Activated T-helper 1 cell treated with anti-CD3 and anti-CD28 coated beads, Interleukin-12 subunit alpha, Interleukin-12 subunit beta, Interleukin-2, Interleukin-4 antibody, amounts not matched to agents 30 ng/mL and 10 ng/mL and 1 ng/mL, durations not matched to agents 14 hours and 24 hours and 36 hours (primary cell): Measurements from ENCODE around the gene CPED1. TPM values are rescaled to one million over a fixed set of nuclear protein-coding genes. Genes with fewer than 3 reads are reported as not detected.

Experiments
- DNase-seq: peaks from one replicate; pipeline ENCODE4 v3.0.0; 2021; ENCODE audit warnings: low spot score
- H3K27ac Mint-ChIP-seq: one replicate; pipeline ENCODE4 v1.8.0; 2021; ENCODE audit warnings: mild to moderate bottlenecking, mixed read lengths
- H3K27me3 Mint-ChIP-seq: one replicate; pipeline ENCODE4 v1.8.0; 2022; ENCODE audit warnings: mild to moderate bottlenecking, moderate library complexity, mixed read lengths; ENCODE audit not compliant: insufficient read depth
- H3K36me3 Mint-ChIP-seq: one replicate; pipeline ENCODE4 v1.8.0; 2021; ENCODE audit warnings: low read depth, mixed read lengths
- H3K4me1 Mint-ChIP-seq: one replicate; pipeline ENCODE4 v1.8.0; 2021; ENCODE audit warnings: low read depth, mixed read lengths
- H3K4me3 Mint-ChIP-seq: one replicate; pipeline ENCODE4 v1.8.0; 2021; ENCODE audit warnings: mild to moderate bottlenecking, moderate library complexity, mixed read lengths
- H3K9me3 Mint-ChIP-seq: one replicate; pipeline ENCODE4 v1.8.0; 2021; ENCODE audit warnings: mixed read lengths
- intact Hi-C: fragments of 100-400 bp; cut with micrococcal nuclease; formaldehyde crosslinking; loops from one replicate; pipeline ENCODE4 v1.15.1; 2024
- total RNA-seq: library from RNA; stranded (reverse); gene quantifications from 2 replicates; pipeline ENCODE4 v1.2.3, GENCODE V29; 2022

CPED1 gene
- not detected in 2 replicates for total RNA-seq

GRCh38 chr7:120988591-120989256 is at the start of gene CPED1:
Gene CPED1 (plus strand): TSS chr7:120988711. CDS start chr7:120989622, 911 bp downstream.
- Mint-ChIP-seq H3K4me1 (peaks cover 20% of the 10 kb centered on the region), H3K4me3 (peak within 1 kb of the TSS; percentile 81), H3K27ac (no peak within 1 kb of the TSS), H3K9me3 (no peaks in the 10 kb centered on the region), H3K27me3 (peaks cover 55% of the 10 kb centered on the region), H3K36me3 (no peaks in the 10 kb centered on the region)
- intact Hi-C loops: loop anchor here (5.0 to 10.0 kb wide), 2 partner anchors 344 to 376 kb away; no protein-coding TSS in a partner anchor
- peak; percentile 10 for DNase-seq

- H3K4me1 Mint-ChIP-seq: no peaks in the 10 kb centered on the region
- peaks cover 11% of the 10 kb centered on the region for H3K27me3 Mint-ChIP-seq
- H3K27ac Mint-ChIP-seq: no peak overlapping the region
- no peaks in the 10 kb centered on the region for H3K36me3 Mint-ChIP-seq
- no peaks in the 10 kb centered on the region for H3K9me3 Mint-ChIP-seq
- intact Hi-C loops: no loop called here
- no peak overlapping the region for H3K4me3 Mint-ChIP-seq
- no peak for DNase-seq
These were observed 49.2 kb upstream of the CPED1 start for GRCh38 chr7:120939345-120939744.

- H3K4me3 Mint-ChIP-seq: no peak overlapping the region
- no peak overlapping the region for H3K27ac Mint-ChIP-seq
- H3K36me3 Mint-ChIP-seq: no peaks in the 10 kb centered on the region
- no peak for DNase-seq
- peaks cover 15% of the 10 kb centered on the region for H3K27me3 Mint-ChIP-seq
- no peaks in the 10 kb centered on the region for H3K9me3 Mint-ChIP-seq
- H3K4me1 Mint-ChIP-seq: no peaks in the 10 kb centered on the region
- intact Hi-C loops: loop anchor here (1.0 kb wide), 2 partner anchors 135 to 149 kb away; no protein-coding TSS in a partner anchor
These were observed 47.4 kb upstream of the CPED1 start for GRCh38 chr7:120941064-120941463.

- Mint-ChIP-seq H3K4me3 (no peak overlapping the region), H3K36me3 (no peaks in the 10 kb centered on the region), H3K4me1 (no peaks in the 10 kb centered on the region), H3K27me3 (peaks cover 18% of the 10 kb centered on the region), H3K27ac (no peak overlapping the region), H3K9me3 (no peaks in the 10 kb centered on the region)
- intact Hi-C loops: loop anchor here (1.0 kb wide), 2 partner anchors 136 to 150 kb away; no protein-coding TSS in a partner anchor
- DNase-seq: no peak
These were observed 46.7 kb upstream of the CPED1 start for GRCh38 chr7:120941856-120942255.

GRCh38 chr7:120942861-120943260 is 45.6 kb upstream of the CPED1 start:
- intact Hi-C loops: no loop called here
- Mint-ChIP-seq H3K27ac (no peak overlapping the region), H3K4me1 (no peaks in the 10 kb centered on the region), H3K36me3 (no peaks in the 10 kb centered on the region), H3K27me3 (peaks cover 23% of the 10 kb centered on the region), H3K9me3 (no peaks in the 10 kb centered on the region), H3K4me3 (no peak overlapping the region)
- DNase-seq: no peak

GRCh38 chr7:120944826-120945562 is 43.5 kb upstream of the CPED1 start:
- Mint-ChIP-seq H3K27ac (no peak overlapping the region), H3K4me3 (no peak overlapping the region), H3K4me1 (peaks cover 13% of the 10 kb centered on the region), H3K9me3 (no peaks in the 10 kb centered on the region), H3K27me3 (peaks cover 25% of the 10 kb centered on the region), H3K36me3 (no peaks in the 10 kb centered on the region)
- DNase-seq: no peak
- intact Hi-C loops: no loop called here

- no peak for DNase-seq
- Mint-ChIP-seq H3K36me3 (peaks cover 6% of the 10 kb centered on the region), H3K4me1 (peaks cover 19% of the 10 kb centered on the region), H3K27ac (no peak overlapping the region), H3K27me3 (peaks cover 18% of the 10 kb centered on the region), H3K4me3 (no peak overlapping the region), H3K9me3 (no peaks in the 10 kb centered on the region)
- intact Hi-C loops: no loop called here
These were observed 40.5 kb upstream of the CPED1 start for GRCh38 chr7:120947980-120948379.

- DNase-seq: no peak
- H3K4me3 Mint-ChIP-seq: peak overlapping the region; percentile 87
- H3K4me1 Mint-ChIP-seq: peaks cover 23% of the 10 kb centered on the region
- H3K36me3 Mint-ChIP-seq: peaks cover 10% of the 10 kb centered on the region
- H3K27me3 Mint-ChIP-seq: peaks cover 14% of the 10 kb centered on the region
- no peaks in the 10 kb centered on the region for H3K9me3 Mint-ChIP-seq
- intact Hi-C loops: no loop called here
- peak overlapping the region; percentile 92 for H3K27ac Mint-ChIP-seq
These were observed 39.1 kb upstream of the CPED1 start for GRCh38 chr7:120949393-120949911.

- Mint-ChIP-seq H3K36me3 (peaks cover 12% of the 10 kb centered on the region), H3K4me3 (peak overlapping the region; percentile 87), H3K4me1 (peaks cover 29% of the 10 kb centered on the region), H3K27ac (peak overlapping the region; percentile 92), H3K27me3 (peaks cover 14% of the 10 kb centered on the region), H3K9me3 (no peaks in the 10 kb centered on the region)
- intact Hi-C loops: loop anchor here (1.0 to 10.0 kb wide), 5 partner anchors 93 to 581 kb away; partner anchors contain the start of genes FAM3C and TSPAN12
- no peak for DNase-seq
These were observed 38.4 kb upstream of the CPED1 start for GRCh38 chr7:120949998-120950538.

GRCh38 chr7:120950539-120951308 is 37.8 kb upstream of the CPED1 start, which contains the start of gene ING3:
Gene ING3 (plus strand): TSS chr7:120950777. CDS start chr7:120950897, 120 bp downstream.
- Mint-ChIP-seq H3K36me3 (peaks cover 16% of the 10 kb centered on the region), H3K4me1 (peaks cover 34% of the 10 kb centered on the region), H3K4me3 (peak within 1 kb of the TSS; percentile 87), H3K27ac (peak within 1 kb of the TSS; percentile 92), H3K27me3 (peaks cover 10% of the 10 kb centered on the region), H3K9me3 (no peaks in the 10 kb centered on the region)
- intact Hi-C loops: loop anchor here (1.0 to 10.0 kb wide), 6 partner anchors 37 to 580 kb away; partner anchors contain the start of genes FAM3C and TSPAN12
- DNase-seq: peak; percentile 97

- no peak for DNase-seq
- Mint-ChIP-seq H3K4me1 (peaks cover 40% of the 10 kb centered on the region), H3K27ac (peak overlapping the region; percentile 92), H3K9me3 (no peaks in the 10 kb centered on the region), H3K27me3 (peaks cover 9% of the 10 kb centered on the region), H3K36me3 (peaks cover 21% of the 10 kb centered on the region), H3K4me3 (peak overlapping the region; percentile 87)
- intact Hi-C loops: loop anchor here (1.0 to 10.0 kb wide), 5 partner anchors 36 to 579 kb away; partner anchors contain the start of gene TSPAN12
These were observed 37.2 kb upstream of the CPED1 start for GRCh38 chr7:120951309-120951699.

- intact Hi-C loops: loop anchor here (1.0 to 10.0 kb wide), 5 partner anchors 35 to 579 kb away; partner anchors contain the start of gene TSPAN12
- H3K4me1 Mint-ChIP-seq: peaks cover 42% of the 10 kb centered on the region
These were observed 36.7 kb upstream of the CPED1 start for GRCh38 chr7:120951826-120952225.

More at GRCh38 chr7:120951826-120952225, 36.7 kb upstream of the CPED1 start:
- H3K27me3 Mint-ChIP-seq: peaks cover 7% of the 10 kb centered on the region
- H3K36me3 Mint-ChIP-seq: peaks cover 23% of the 10 kb centered on the region
- H3K27ac Mint-ChIP-seq: peak overlapping the region; percentile 92
- H3K9me3 Mint-ChIP-seq: no peaks in the 10 kb centered on the region
- peak overlapping the region; percentile 87 for H3K4me3 Mint-ChIP-seq
- DNase-seq: no peak
